K562 (cell line): ENCODE data around the gene RUNX1. TPM values are rescaled to one million over a fixed set of nuclear protein-coding genes. Genes with fewer than 3 reads are reported as not detected.
A peak's percentile ranks its signal among the peaks of the same experiment; 100 is the strongest.

Experiments
- ATAC-seq: fragments of 200-7000 bp; cut with Tn5 transposase; 3 replicates; pipeline ENCODE4 v1.9.1; 2020; ENCODE audit warnings: moderate library complexity
- BruUV-seq: library from RNA; stranded (reverse); fragments of 400-500 nt; replicated peaks from 2 replicates; lab custom pipeline; 2021; lab: Mats Ljungman, UMichigan
- CTCF ChIA-PET: fragments of 300-600 bp; formaldehyde crosslinking; extraction: SDS; loops from one replicate; lab custom pipeline; 2021; ENCODE audit warnings: low intra/inter-chr PET ratio; lab: Yijun Ruan, JAX
- POLR2A ChIA-PET: fragments of 300-600, 350-650 bp; sonication (Branson Sonifier 250); formaldehyde crosslinking; extraction: SDS; loops from one replicate; lab custom pipeline; 2021; ENCODE audit warnings: antibody characterized with exemption, inconsistent platforms; lab: Yijun Ruan, JAX
- DNase-seq, 4 experiments: peaks; one replicate each; pipeline versions ENCODE4 v3.0.0 to v3.0.0-alpha.2; 2011 to 2018; ENCODE audit warnings: low spot score in 3 of 4, mixed read lengths in 3 of 4; ENCODE audit errors: extremely low read depth in 1 of 4
- FAIRE-seq: peaks from 2 replicates; lab custom pipeline; 2011; peaks lifted over from hg19 to GRCh38; lab: Jason Lieb, UNC
- H2AFZ ChIP-seq: 2 replicates; pipeline ENCODE4 v1.6.0; 2011; ENCODE audit warnings: low read depth, low read length, control low read depth, inconsistent platforms
- H3K27ac ChIP-seq: fragments of 200-600 bp; 3 replicates; pipeline ENCODE4 v1.8.0; 2011; ENCODE audit warnings: low read depth, mild to moderate bottlenecking, control low read depth, inconsistent platforms, low read length, moderate library complexity, mixed read lengths; ENCODE audit errors: extremely low read depth
- H3K27me3 ChIP-seq, 2 experiments: fragments of 300-600 bp in 1 of 2; 2 replicates in 1 of 2; 3 replicates in 1 of 2; pipeline versions ENCODE4 v1.6.0 to v1.8.0; 2011; ENCODE audit warnings: inconsistent platforms in 2 of 2, low read length in 2 of 2, mild to moderate bottlenecking in 1 of 2, mixed read lengths in 1 of 2, moderate library complexity in 1 of 2; ENCODE audit not compliant: control insufficient read depth in 2 of 2, insufficient read depth in 2 of 2
- H3K36me3 ChIP-seq: fragments of 300-600 bp; 3 replicates; pipeline ENCODE4 v1.8.0; 2011; ENCODE audit warnings: mild to moderate bottlenecking, low read length, inconsistent platforms; ENCODE audit not compliant: control insufficient read depth, insufficient read depth
- H3K4me1 ChIP-seq, 2 experiments: fragments of 200-600 bp in 1 of 2; replicated peaks in 1 of 2; 2 replicates in 1 of 2; 3 replicates in 1 of 2; pipeline versions ENCODE4 v1.5.1 to v1.8.0; 2011; ENCODE audit warnings: inconsistent platforms in 2 of 2, low read length in 2 of 2, mild to moderate bottlenecking in 1 of 2, mixed read lengths in 1 of 2, moderate library complexity in 1 of 2; ENCODE audit not compliant: control insufficient read depth in 2 of 2, insufficient read depth in 2 of 2
- H3K4me2 ChIP-seq: 2 replicates; pipeline ENCODE4 v1.6.1; 2011; ENCODE audit warnings: low read length, control low read depth, inconsistent platforms, mixed read lengths; ENCODE audit not compliant: insufficient read depth
- H3K4me3 ChIP-seq: fragments of 200-600 bp; sonication (generic), shearing (Covaris generic); 2 replicates; pipeline ENCODE4 v1.5.1; 2016; ENCODE audit warnings: control low read depth, inconsistent platforms
- H3K79me2 ChIP-seq: fragments of 200-600 bp; 3 replicates; pipeline ENCODE4 v1.8.0; 2011; ENCODE audit warnings: low read length, inconsistent platforms; ENCODE audit not compliant: control insufficient read depth, insufficient read depth
- H3K9ac ChIP-seq, 2 experiments: 2 replicates each; pipeline versions ENCODE4 v1.6.0 to v1.6.1; 2011; ENCODE audit warnings: low read depth in 2 of 2, low read length in 2 of 2, control low read depth in 1 of 2, inconsistent platforms in 1 of 2, mild to moderate bottlenecking in 1 of 2, mixed read lengths in 1 of 2; ENCODE audit not compliant: insufficient read depth in 1 of 2
- H3K9me1 ChIP-seq: one replicate; pipeline ENCODE4 v1.6.0; 2011; ENCODE audit warnings: inconsistent platforms, mild to moderate bottlenecking, low read length, moderate library complexity; ENCODE audit not compliant: control insufficient read depth, insufficient read depth
- H3K9me3 ChIP-seq: replicated peaks from 2 replicates; pipeline ENCODE4 v1.5.1; 2011; ENCODE audit warnings: low read depth, low read length, inconsistent platforms; ENCODE audit not compliant: control insufficient read depth, insufficient read depth
- H4K20me1 ChIP-seq: replicated peaks from 2 replicates; pipeline ENCODE4 v1.6.1; 2011; ENCODE audit warnings: low read length, inconsistent platforms, mixed read lengths; ENCODE audit not compliant: control insufficient read depth, insufficient read depth
- FOSL1 ChIP-seq: fragments of 200-800 bp; sonication (Bioruptor generic); conservative IDR thresholded peaks from 2 replicates; pipeline ENCODE4 v1.6.1; 2016; ENCODE audit warnings: missing genetic modification characterization, missing compliant biosample characterization
- JUN ChIP-seq, 2 experiments: sonication (generic) in 1 of 2; formaldehyde crosslinking in 1 of 2; IDR thresholded peaks; 2 replicates each; pipeline versions ENCODE4 v1.6.1 to v1.8.0; 2012 to 2022; ENCODE audit warnings: borderline replicate concordance in 2 of 2, mild to moderate bottlenecking in 2 of 2, improper control_type of control experiment in 1 of 2, low read depth in 1 of 2, low read length in 1 of 2, missing genetic modification reagents in 1 of 2
- KAT2B ChIP-seq: IDR thresholded peaks from one replicate; pipeline ENCODE4 v1.6.1; 2012; ENCODE audit warnings: low read depth, mild to moderate bottlenecking, control low read depth, inconsistent platforms, low read length, moderate library complexity
- OTX1 ChIP-seq: fragments of 450-650 bp; formaldehyde crosslinking; IDR thresholded peaks from 2 replicates; pipeline ENCODE4 v1.4.0; 2022; ENCODE audit warnings: mild to moderate bottlenecking
- RFX1 ChIP-seq: fragments of 450-650 bp; IDR thresholded peaks from 2 replicates; pipeline ENCODE4 v1.6.1; 2016; ENCODE audit warnings: mild to moderate bottlenecking, moderate library complexity
- whole genome bisulfite sequencing: fragments of 100-300 bp; shearing (Covaris generic); methylation state at CpG from one replicate; pipeline ENCODE4 v1.1.6; 2016; ENCODE audit warnings: low coverage, mixed read lengths; ENCODE audit not compliant: insufficient coverage; ENCODE audit errors: missing lambda C conversion rate; 5-methylcytosine and 5-hydroxymethylcytosine counted together
- in situ Hi-C: fragments of 300-500 bp; cut with MboI; formaldehyde crosslinking; loops from 4 replicates; pipeline ENCODE4 v1.15.0; 2018; ENCODE audit warnings: inconsistent platforms, mixed read lengths
- intact Hi-C: fragments of 100-400 bp; cut with micrococcal nuclease; formaldehyde crosslinking; loops from 2 replicates; pipeline ENCODE4 v1.14.2; 2022
- polyA plus RNA-seq, 8 experiments: library from polyadenylated mRNA; depleted of rRNA in 4 of 8; stranded (reverse) in 5 of 8; unstranded in 3 of 8; fragments of >200 nt; fragmentation: Nextera tagmentation in 2 of 8; fragmentation: Illumina TruSeq in 1 of 8; extraction: Ambion mirVana in 2 of 8; extraction: Trizol in 1 of 8; gene quantifications; 2 replicates each; pipeline versions ENCODE4 v1.2.1 to v1.2.3, GENCODE V29; 2011 to 2014; ENCODE audit warnings: inconsistent platforms in 1 of 8, missing spikeins in 1 of 8
- total RNA-seq, 7 experiments: library from RNA; depleted of rRNA in 6 of 7; stranded (reverse); fragments of >200 nt in 6 of 7; fragmentation: Illumina TruSeq in 2 of 7; extraction: Trizol in 2 of 7; gene quantifications; 2 replicates each; pipeline versions ENCODE4 v1.2.1 to v1.2.3, GENCODE V29; 2011 to 2021; ENCODE audit warnings: low replicate concordance in 1 of 7
- TF ChIP-seq, protein P1 (sequence below), 2 experiments: fragments of 450-650 bp in 1 of 2; sonication (generic) in 1 of 2; formaldehyde crosslinking in 1 of 2; IDR thresholded peaks in 1 of 2; conservative IDR thresholded peaks in 1 of 2; 2 replicates each; pipeline versions ENCODE4 v1.6.1 to v1.8.1; 2016 to 2023; ENCODE audit warnings: mild to moderate bottlenecking in 2 of 2, moderate library complexity in 2 of 2, inconsistent platforms in 1 of 2, missing genetic modification reagents in 1 of 2

Gene RUNX1
- total and polyA plus RNA-seq, 9 of the 15 experiments (the other 6 are each of a cell fraction or from before 2014, with no cell fraction given), result 2.2 to 68.6 (median 17.8) TPM

DNA sequence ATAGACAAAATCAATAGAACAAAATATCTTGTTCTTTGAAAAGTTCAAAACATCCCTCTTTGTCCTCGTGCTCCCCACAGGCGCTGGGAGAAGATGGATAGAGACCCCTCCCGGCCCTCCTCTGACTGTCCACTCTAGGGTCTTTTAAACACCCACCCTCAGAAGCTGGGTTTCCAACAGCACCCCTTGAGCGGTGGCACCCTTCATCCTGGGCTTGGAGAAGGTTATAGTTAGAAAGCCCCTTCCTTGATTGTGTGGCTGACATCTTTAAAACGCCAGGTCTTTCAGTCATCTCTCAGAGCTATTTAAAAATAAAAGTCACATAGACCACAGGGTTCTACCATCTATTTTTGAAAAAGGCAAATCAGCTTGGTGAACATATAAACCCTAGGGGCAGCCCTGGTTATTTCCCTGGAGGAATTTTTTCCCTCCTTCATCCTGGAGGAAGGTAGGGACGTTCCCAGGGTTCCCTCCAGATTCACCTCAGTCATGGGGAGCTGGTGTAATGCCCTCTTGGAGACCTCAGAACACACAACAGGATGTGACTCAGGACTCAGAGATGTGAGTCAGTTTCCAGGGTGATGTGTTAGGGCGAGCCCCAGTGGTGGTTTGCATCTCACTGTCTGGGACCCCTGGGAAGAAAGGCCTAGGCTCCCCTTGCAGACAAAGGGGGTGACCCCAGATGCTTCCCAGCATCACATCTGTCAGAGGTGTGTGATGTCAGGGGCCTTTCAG, 241.8 kb downstream of the RUNX1 start:
- Histone ChIP-seq H3K9ac (no peak overlapping the region), H3K27ac (0 out of 3 replicates have a peak overlapping the region, but pooled peaks have one; percentile 23), H3K27me3 (no peaks in the 10 kb centered on the region), H3K36me3 (peaks cover 58% of the 10 kb centered on the region), H3K4me1 (no peaks in the 10 kb centered on the region), H3K4me3 (no peak overlapping the region), H3K9me3 (no peaks in the 10 kb centered on the region), H3K9me1 (no peaks in the 10 kb centered on the region), H4K20me1 (no peaks in the 10 kb centered on the region), H2AFZ (no peak overlapping the region), H3K79me2 (no peaks in the 10 kb centered on the region), H3K4me2 (no peak overlapping the region)
- TF ChIP-seq FOSL1 (tag) (peak; percentile 87), RFX1 (0 out of 2 replicates have a peak, but pooled peaks have one; percentile 19), KAT2B (no peak), OTX1 (CRISPR knock-in tag) (no peak), JUN (IDR thresholded peaks at IDR 0.05; ENCODE audit: borderline replicate concordance, low read depth, low read length) (peak; percentile 53; the same call in 1 of the 2 replicates), JUN (CRISPR knock-in tag; IDR thresholded peaks at IDR 0.05; ENCODE audit: borderline replicate concordance) (no peak)
- TF ChIP-seq, protein P1, sequence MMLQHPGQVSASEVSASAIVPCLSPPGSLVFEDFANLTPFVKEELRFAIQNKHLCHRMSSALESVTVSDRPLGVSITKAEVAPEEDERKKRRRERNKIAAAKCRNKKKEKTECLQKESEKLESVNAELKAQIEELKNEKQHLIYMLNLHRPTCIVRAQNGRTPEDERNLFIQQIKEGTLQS (IDR thresholded peaks at IDR 0.05), result peak; percentile 54; the same call in 1 of the 2 replicates
- TF ChIP-seq, protein P1 (CRISPR knock-in tag; conservative IDR thresholded peaks at IDR 0.05), result no peak
- POLR2A ChIA-PET, result interaction anchor here (0.7 to 2.4 kb wide), 2 partner anchors 10 to 239 kb away, joined by 3 to 7 read pairs; no protein-coding TSS in a partner anchor
- intact Hi-C loops (no loop called here), in situ Hi-C loops (no loop called here)
- DNase-seq (no peak), ATAC-seq (peak; percentile 45), FAIRE-seq (no peak)
- BruUV-seq, result no TSS peak
- WGBS, result 92% methylated on average over 7 of the region's 7 CpGs
- CTCF ChIA-PET, result no interaction called here
